ENCODE measurements around the gene ZNF587B.
"Not testable (repeated sequence)": the region's sequence is repeated elsewhere in the genome, so short reads cannot be mapped to it uniquely, and the experiment has no call there.

Gene ZNF587B

GRCh38 chr19:57873883-57874799 is 44.0 kb downstream of the ZNF587B start:
- not testable (repeated sequence) for DNase-seq

GRCh38 chr19:57886046-57886445 is 55.9 kb downstream of the ZNF587B start:
- no peak for DNase-seq

GRCh38 chr19:57887195-57887941 is 57.3 kb downstream of the ZNF587B start:
- no peak for DNase-seq

- no peak for DNase-seq
Observed at GRCh38 chr19:57888107-57888559, 58.0 kb downstream of the ZNF587B start.

- DNase-seq, result no peak
Observed at GRCh38 chr19:57888560-57889231, 58.6 kb downstream of the ZNF587B start, which contains the start of gene ZNF814. Gene ZNF814, minus strand, starts transcription at chr19:57889037. Its CDS starts 235 bp downstream, at chr19:57888802.

- DNase-seq, result not testable (repeated sequence)
Observed at GRCh38 chr19:57890706-57891105, 60.6 kb downstream of the ZNF587B start.

All from AML-193 (cell line).